H1 (cell line): ENCODE measurements around the gene ALLC. TPM values are rescaled to one million over a fixed set of nuclear protein-coding genes. Genes with fewer than 3 reads are reported as not detected.

Source experiments
- CTCF ChIA-PET: fragments of 300-600 bp; sonication (Branson Sonifier 250); formaldehyde crosslinking; loops from one replicate; lab custom pipeline; 2021; ENCODE audit not compliant: partially characterized antibody; lab: Charles Lee
- POLR2A ChIA-PET: fragments of 300-600 bp; sonication (Branson Sonifier 250); formaldehyde crosslinking; loops from one replicate; lab custom pipeline; 2021; ENCODE audit warnings: inconsistent platforms; ENCODE audit not compliant: partially characterized antibody; lab: Charles Lee
- DNase-seq, 2 experiments: peaks; one replicate each; pipeline versions ENCODE4 v3.0.0 to v3.0.0-alpha.2; 2010 to 2022; ENCODE audit warnings: low spot score in 2 of 2, low read depth in 1 of 2, mixed read lengths in 1 of 2
- FAIRE-seq: peaks from 2 replicates; lab custom pipeline; 2011; peaks lifted over from hg19 to GRCh38; lab: Jason Lieb, UNC
- H2AFZ ChIP-seq: 2 replicates; pipeline ENCODE4 v1.8.1; 2012; ENCODE audit warnings: low read length, inconsistent platforms
- H2AK5ac ChIP-seq: 2 replicates; pipeline ENCODE4 v1.6.1; 2013; ENCODE audit warnings: low read depth, low read length
- H2BK120ac ChIP-seq: replicated peaks from 2 replicates; pipeline ENCODE3; 2013; ENCODE audit warnings: low read depth, low read length, inconsistent platforms
- H2BK12ac ChIP-seq: 2 replicates; pipeline ENCODE4 v1.6.1; 2013; ENCODE audit warnings: low read depth, low read length
- H2BK15ac ChIP-seq: 2 replicates; pipeline ENCODE4 v1.6.1; 2013; ENCODE audit warnings: low read length
- H2BK20ac ChIP-seq: 2 replicates; pipeline ENCODE4 v1.6.1; 2013; ENCODE audit warnings: low read length
- H2BK5ac ChIP-seq: 2 replicates; pipeline ENCODE4 v1.6.1; 2013; ENCODE audit warnings: low read depth, low read length
- H3K14ac ChIP-seq: 2 replicates; pipeline ENCODE4 v1.6.1; 2013; ENCODE audit warnings: inconsistent platforms; ENCODE audit not compliant: insufficient read length
- H3K18ac ChIP-seq: 2 replicates; pipeline ENCODE4 v1.6.1; 2013; ENCODE audit warnings: low read length; ENCODE audit errors: extremely low read depth
- H3K23ac ChIP-seq: 2 replicates; pipeline ENCODE4 v1.6.1; 2013; ENCODE audit warnings: inconsistent platforms; ENCODE audit not compliant: insufficient read length
- H3K23me2 ChIP-seq: 2 replicates; pipeline ENCODE4 v1.6.1; 2013; ENCODE audit warnings: low read depth, low read length
- H3K27ac ChIP-seq: 2 replicates; pipeline ENCODE4 v1.6.1; 2011; ENCODE audit warnings: low read depth, low read length, inconsistent platforms
- H3K27me3 ChIP-seq, 4 experiments: replicated peaks in 1 of 4; 1 replicate in 1 of 4; 2 replicates in 3 of 4; pipeline versions ENCODE4 v1.6.1 to v1.8.1; 2011 to 2013; ENCODE audit warnings: low read length in 3 of 4, mild to moderate bottlenecking in 3 of 4, inconsistent platforms in 2 of 4, mixed read lengths in 2 of 4, moderate library complexity in 1 of 4; ENCODE audit not compliant: control insufficient read depth in 3 of 4, insufficient read depth in 3 of 4; ENCODE audit errors: extremely low read depth in 1 of 4
- H3K36me3 ChIP-seq, 4 experiments: 2 replicates each; pipeline versions ENCODE4 v1.6.1 to v1.8.1; 2011 to 2013; ENCODE audit warnings: mild to moderate bottlenecking in 4 of 4, low read length in 3 of 4, moderate library complexity in 2 of 4, control low read depth in 1 of 4, inconsistent platforms in 1 of 4; ENCODE audit not compliant: insufficient read depth in 4 of 4, control insufficient read depth in 2 of 4
- H3K4ac ChIP-seq: replicated peaks from 2 replicates; pipeline ENCODE3; 2013; ENCODE audit warnings: low read length, low read depth, mixed read lengths, inconsistent platforms; ENCODE audit not compliant: insufficient read length
- H3K4me1 ChIP-seq, 4 experiments: replicated peaks in 1 of 4; 1 replicate in 1 of 4; 2 replicates in 3 of 4; pipeline versions ENCODE4 v1.6.1 to v1.8.1; 2011 to 2013; ENCODE audit warnings: low read length in 3 of 4, inconsistent platforms in 2 of 4, mixed read lengths in 1 of 4; ENCODE audit not compliant: insufficient read depth in 4 of 4, control insufficient read depth in 3 of 4
- H3K4me2 ChIP-seq, 2 experiments: 2 replicates each; pipeline versions ENCODE4 v1.6.1 to v1.8.1; 2011 to 2013; ENCODE audit warnings: low read depth in 2 of 2, low read length in 2 of 2, control low read depth in 1 of 2, inconsistent platforms in 1 of 2, mild to moderate bottlenecking in 1 of 2; ENCODE audit not compliant: insufficient read depth in 1 of 2
- H3K4me3 ChIP-seq, 4 experiments: fragments of 200-600, 300-600 bp in 1 of 4; sonication (generic), shearing (Covaris generic), sonication (Bioruptor Twin) in 1 of 4; 2 replicates each; pipeline versions ENCODE4 v1.5.1 to v1.8.1; 2011 to 2016; ENCODE audit warnings: low read length in 4 of 4, low read depth in 3 of 4, control low read depth in 2 of 4, inconsistent platforms in 2 of 4, mild to moderate bottlenecking in 2 of 4, mixed read lengths in 1 of 4, moderate library complexity in 1 of 4; ENCODE audit not compliant: insufficient read depth in 2 of 4; ENCODE audit errors: extremely low read depth in 1 of 4
- H3K56ac ChIP-seq: replicated peaks from 2 replicates; pipeline ENCODE3; 2013; ENCODE audit warnings: low read depth, mild to moderate bottlenecking, mixed read lengths, low read length, inconsistent platforms; ENCODE audit not compliant: insufficient read length
- H3K79me1 ChIP-seq: 2 replicates; pipeline ENCODE4 v1.6.1; 2013; ENCODE audit warnings: low read depth, low read length, control low read depth
- H3K79me2 ChIP-seq, 2 experiments: 2 replicates each; pipeline versions ENCODE4 v1.6.1 to v1.8.1; 2012 to 2013; ENCODE audit warnings: low read length in 2 of 2, mild to moderate bottlenecking in 2 of 2, inconsistent platforms in 1 of 2; ENCODE audit not compliant: insufficient read depth in 2 of 2, control insufficient read depth in 1 of 2
- H3K9ac ChIP-seq, 4 experiments: replicated peaks in 1 of 4; 1 replicate in 1 of 4; 2 replicates in 3 of 4; pipeline versions ENCODE4 v1.6.1 to v1.8.1; 2011 to 2013; ENCODE audit warnings: low read depth in 3 of 4, low read length in 3 of 4, control low read depth in 2 of 4, mild to moderate bottlenecking in 2 of 4, moderate library complexity in 2 of 4, inconsistent platforms in 1 of 4; ENCODE audit errors: extremely low read depth in 1 of 4
- H3K9me3 ChIP-seq, 2 experiments: 2 replicates each; pipeline versions ENCODE4 v1.6.1 to v1.8.1; 2012 to 2013; ENCODE audit warnings: mild to moderate bottlenecking in 2 of 2, moderate library complexity in 2 of 2, control low read depth in 1 of 2, inconsistent platforms in 1 of 2, low read depth in 1 of 2, low read length in 1 of 2, mixed read lengths in 1 of 2; ENCODE audit not compliant: insufficient read depth in 2 of 2
- H4K20me1 ChIP-seq, 2 experiments: replicated peaks in 1 of 2; 2 replicates each; pipeline versions ENCODE3 to v1.8.1; 2011 to 2013; ENCODE audit warnings: inconsistent platforms in 2 of 2, low read length in 2 of 2, mild to moderate bottlenecking in 1 of 2; ENCODE audit not compliant: insufficient read depth in 2 of 2, control insufficient read depth in 1 of 2
- H4K5ac ChIP-seq: 2 replicates; pipeline ENCODE4 v1.6.1; 2013; ENCODE audit warnings: low read length, low read depth, mixed read lengths, inconsistent platforms; ENCODE audit not compliant: insufficient read length
- H4K8ac ChIP-seq: 2 replicates; pipeline ENCODE4 v1.8.0; 2013; ENCODE audit warnings: mild to moderate bottlenecking, moderate library complexity, low read length, inconsistent platforms; ENCODE audit not compliant: insufficient read depth; ENCODE audit errors: extremely low read depth
- H4K91ac ChIP-seq: replicated peaks from 2 replicates; pipeline ENCODE3; 2013; ENCODE audit warnings: low read length, mixed read lengths, inconsistent platforms; ENCODE audit not compliant: insufficient read length
- BRCA1 ChIP-seq: IDR thresholded peaks from 2 replicates; pipeline ENCODE4 v1.6.1; 2012; ENCODE audit warnings: low read depth, low read length, improper control_type of control experiment
- CTBP2 ChIP-seq: IDR thresholded peaks from 2 replicates; pipeline ENCODE4 v1.7.0; 2011; ENCODE audit warnings: borderline replicate concordance, mild to moderate bottlenecking, moderate library complexity, mixed read lengths, low read length; ENCODE audit not compliant: insufficient read depth, insufficient read length
- EP300 ChIP-seq, 2 experiments: IDR thresholded peaks; 1 replicate in 1 of 2; 2 replicates in 1 of 2; pipeline ENCODE4 v1.6.1; 2011 to 2012; ENCODE audit warnings: low read depth in 2 of 2, low read length in 2 of 2, mild to moderate bottlenecking in 2 of 2, borderline replicate concordance in 1 of 2, inconsistent platforms in 1 of 2, moderate library complexity in 1 of 2
- EZH2 ChIP-seq: fragments of 200-600 bp; sonication (generic); IDR thresholded peaks from 2 replicates; pipeline ENCODE4 v1.7.1; 2012; ENCODE audit warnings: low read depth, mild to moderate bottlenecking, moderate library complexity, low read length, inconsistent platforms; ENCODE audit not compliant: severe bottlenecking
- FOSL1 ChIP-seq: IDR thresholded peaks from 2 replicates; pipeline ENCODE4 v1.6.1; 2011; ENCODE audit warnings: mild to moderate bottlenecking, low read depth, low read length, moderate library complexity; ENCODE audit not compliant: insufficient read depth
- GABPA ChIP-seq: IDR thresholded peaks from 2 replicates; pipeline ENCODE4 v1.6.1; 2011; ENCODE audit warnings: mild to moderate bottlenecking, low read length, moderate library complexity, borderline replicate concordance; ENCODE audit not compliant: insufficient read depth
- RNF2 ChIP-seq: fragments of 200-900, 300-1000 bp; sonication (generic); IDR thresholded peaks from 2 replicates; pipeline ENCODE4 v1.7.1; 2016; ENCODE audit warnings: borderline replicate concordance, low read depth, mild to moderate bottlenecking, antibody characterized with exemption, low read length; ENCODE audit not compliant: poor library complexity, severe bottlenecking; ENCODE audit errors: missing control alignments
- SIRT6 ChIP-seq: IDR thresholded peaks from one replicate; pipeline ENCODE4 v1.7.1; 2012; ENCODE audit warnings: low read length, inconsistent platforms
- SP4 ChIP-seq: IDR thresholded peaks from 2 replicates; pipeline ENCODE4 v1.6.1; 2012; ENCODE audit warnings: low read length, inconsistent platforms
- TCF12 ChIP-seq: IDR thresholded peaks from 2 replicates; pipeline ENCODE4 v1.6.1; 2011; ENCODE audit warnings: low read depth, mild to moderate bottlenecking, low read length
- USF2 ChIP-seq: IDR thresholded peaks from 2 replicates; pipeline ENCODE4 v1.6.1; 2011; ENCODE audit warnings: low read length, improper control_type of control experiment
- WGBS, 2 experiments: shearing (Covaris generic) in 1 of 2; methylation state at CpG; one replicate each; pipeline versions ENCODE4 v1.1.6 to v1.1.7; 2013 to 2015; ENCODE audit warnings: low lambda C conversion rate in 2 of 2, mixed read lengths in 2 of 2, inconsistent platforms in 1 of 2, low coverage in 1 of 2, missing lambda C conversion rate in 1 of 2; ENCODE audit not compliant: insufficient replicate concordance in 2 of 2, insufficient coverage in 1 of 2, insufficient read length in 1 of 2; ENCODE audit errors: extremely low coverage in 1 of 2, missing lambda C conversion rate in 1 of 2; 5-methylcytosine and 5-hydroxymethylcytosine counted together
- polyA plus RNA-seq, 7 experiments: library from polyadenylated mRNA; depleted of rRNA in 3 of 7; stranded (reverse) in 5 of 7; unstranded in 2 of 7; fragments of >200 nt in 5 of 7; fragments of 200-250 nt in 2 of 7; gene quantifications; 1 replicate in 5 of 7; 2 replicates in 1 of 7; 4 replicates in 1 of 7; pipeline versions ENCODE4 v1.2.1 to v1.2.3, GENCODE V29; 2011 to 2013; ENCODE audit warnings: missing spikeins in 2 of 7, mixed read lengths in 2 of 7
- total RNA-seq: library from RNA; stranded (reverse); fragmentation: NEBNext Ultra II Directional; extraction: Animal tissue kit (Norgen Biotek cat#: 25700); gene quantifications from 2 replicates; pipeline ENCODE4 v1.2.1, GENCODE V29; 2021

ALLC gene
- total and polyA plus RNA-seq, 2 of the 8 experiments (the other 6 are each of a cell fraction or from before 2014, with no cell fraction given): not detected

- Histone ChIP-seq H4K8ac (no peak overlapping the region), H4K5ac (no peak overlapping the region), H3K4me1 (no peaks in the 10 kb centered on the region), H4K91ac (no peak overlapping the region), H2AK5ac (no peak overlapping the region), H2AFZ (no peak overlapping the region), H3K36me3 (no peaks in the 10 kb centered on the region), H3K23ac (no peak overlapping the region), H3K79me2 (no peaks in the 10 kb centered on the region), H3K4me2 (no peak overlapping the region), H3K4me3 (no peak overlapping the region), H3K23me2 (no peaks in the 10 kb centered on the region), H3K79me1 (no peaks in the 10 kb centered on the region), H3K9ac (no peak overlapping the region), H3K18ac (no peak overlapping the region), H2BK15ac (no peak overlapping the region), H3K9me3 (peaks cover 0 to 5% of the 10 kb centered on the region in 2 experiments; a peak in 1 of 4 replicates), H2BK20ac (no peak overlapping the region), H2BK12ac (no peak overlapping the region), H3K4ac (no peak overlapping the region), H3K27me3 (no peaks in the 10 kb centered on the region; a peak in 1 of 7 replicates), H3K56ac (no peak overlapping the region), H3K27ac (no peak overlapping the region), H3K14ac (no peak overlapping the region), H2BK120ac (no peak overlapping the region), H2BK5ac (no peak overlapping the region), H4K20me1 (no peaks in the 10 kb centered on the region)
- TF ChIP-seq SP4: no peak
- TF ChIP-seq CTBP2: no peak
- TF ChIP-seq EP300 (IDR thresholded peaks at IDR 0.05; ENCODE audit: borderline replicate concordance in 1 of 2, low read depth in 2 of 2, low read length in 2 of 2): no peak
- no peak for TF ChIP-seq GABPA
- TF ChIP-seq BRCA1: no peak
- TF ChIP-seq FOSL1: no peak
- TF ChIP-seq USF2: no peak
- no peak for TF ChIP-seq SIRT6
- TF ChIP-seq EZH2: no peak
- no peak for TF ChIP-seq TCF12
- no peak for TF ChIP-seq RNF2
- 98% methylated on average over 9 of the region's 9 CpGs; no CpG with 5 or more reads in 1 of the 2 experiments for WGBS, 2 experiments
- ChIA-PET CTCF (interaction anchor here (1.0 to 1.8 kb wide), 2 partner anchors 16 to 18 kb away, joined by 3 to 6 read pairs; partner anchors contain the start of gene COLEC11), POLR2A (interaction anchor here (0.6 to 1.4 kb wide), 2 partner anchors 28 to 35 kb away, joined by 3 to 5 read pairs; no protein-coding TSS in a partner anchor)
- DNase-seq: no peak
- FAIRE-seq: no peak
Measured at GRCh38 chr2:3610415-3610814, 47.6 kb upstream of the ALLC start.
